Measurements from ENCODE around the gene TCOF1.
"Not testable (repeated sequence)": the region's sequence is repeated elsewhere in the genome, so short reads cannot be mapped to it uniquely, and the experiment has no call there.

TCOF1 gene

DNA sequence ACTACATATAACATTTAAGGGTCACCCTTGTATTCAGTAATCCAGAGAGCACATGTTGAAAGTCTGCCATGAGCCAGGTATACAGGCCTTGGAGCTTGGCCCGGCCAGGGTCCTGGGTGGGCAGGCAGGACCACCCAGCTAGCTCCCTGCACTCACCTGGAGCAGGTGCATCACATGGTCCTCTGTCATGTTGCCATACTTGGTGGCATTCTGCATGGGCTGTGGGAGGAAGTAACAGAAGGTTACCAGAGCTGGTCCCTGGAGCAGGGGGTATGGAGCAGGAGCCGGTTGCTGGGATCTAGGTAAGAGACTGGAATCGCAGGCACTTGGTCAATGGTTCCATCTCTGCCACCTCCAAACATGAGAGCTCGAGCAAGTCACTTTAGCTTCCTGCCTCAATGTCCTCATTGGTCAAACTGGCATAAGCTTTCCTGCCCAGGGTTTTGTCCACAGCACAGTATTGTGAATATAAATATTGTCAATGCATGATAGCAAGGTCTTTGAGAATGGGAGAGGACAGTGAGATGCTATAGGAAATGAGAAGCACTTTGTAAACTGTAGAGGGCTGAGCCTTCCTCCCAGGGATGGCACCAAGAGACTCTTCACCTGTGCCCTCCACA lies 48.7 kb downstream of the TCOF1 start:
- DNase-seq (ENCODE audit: low read depth) = no peak

DNA sequence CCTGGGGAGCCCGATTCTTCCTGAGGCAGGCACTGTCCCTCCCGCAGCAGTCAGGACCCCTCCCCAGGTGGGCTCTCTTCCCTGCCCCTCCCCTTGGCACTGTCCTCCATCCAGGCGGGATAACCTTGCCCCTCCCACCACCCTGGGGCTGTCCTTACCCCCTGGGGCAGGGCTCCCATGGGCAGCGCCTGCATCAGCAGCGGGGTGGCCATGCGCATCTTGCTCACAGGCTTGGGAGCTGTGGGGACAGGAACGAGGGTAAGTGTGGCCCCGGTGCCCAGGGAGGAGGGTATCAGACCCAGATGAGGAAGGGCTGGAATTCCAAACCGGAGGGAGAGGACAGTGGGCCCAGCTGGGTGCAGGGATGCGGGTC lies 49.2 kb downstream of the TCOF1 start:
- DNase-seq (ENCODE audit: low read depth) = no peak

DNA sequence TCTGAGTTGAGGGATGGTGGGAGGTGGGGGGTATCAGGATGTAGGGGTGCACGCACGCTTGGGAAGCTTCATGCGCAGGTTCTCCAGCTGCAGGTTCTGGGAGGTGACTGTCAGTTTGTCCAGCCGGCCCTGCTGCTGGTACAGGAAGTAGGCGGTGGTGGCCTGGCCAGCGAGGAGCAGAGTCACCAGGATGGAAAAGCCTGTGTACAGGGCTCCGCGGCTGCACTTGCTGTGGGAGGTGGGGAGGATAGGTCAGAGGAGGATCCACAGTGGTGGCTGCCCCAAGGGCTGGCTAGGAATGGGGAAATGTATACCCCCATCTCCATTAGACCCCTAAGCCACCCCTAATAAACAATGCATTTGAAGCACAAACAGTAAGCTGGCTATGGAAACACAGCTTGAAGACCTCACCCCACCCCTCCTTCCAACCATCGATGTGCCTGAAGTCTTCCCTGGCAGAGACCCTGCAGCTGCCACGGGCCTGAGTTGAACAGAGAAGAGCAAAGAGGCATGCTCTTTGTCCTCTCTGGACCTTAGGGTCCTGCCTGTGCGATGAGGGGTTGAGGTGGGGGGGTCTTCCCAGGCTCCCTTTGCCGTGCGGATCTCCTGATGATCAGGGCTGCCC lies 49.7 kb downstream of the TCOF1 start:
- DNase-seq (ENCODE audit: low read depth) = no peak

DNA sequence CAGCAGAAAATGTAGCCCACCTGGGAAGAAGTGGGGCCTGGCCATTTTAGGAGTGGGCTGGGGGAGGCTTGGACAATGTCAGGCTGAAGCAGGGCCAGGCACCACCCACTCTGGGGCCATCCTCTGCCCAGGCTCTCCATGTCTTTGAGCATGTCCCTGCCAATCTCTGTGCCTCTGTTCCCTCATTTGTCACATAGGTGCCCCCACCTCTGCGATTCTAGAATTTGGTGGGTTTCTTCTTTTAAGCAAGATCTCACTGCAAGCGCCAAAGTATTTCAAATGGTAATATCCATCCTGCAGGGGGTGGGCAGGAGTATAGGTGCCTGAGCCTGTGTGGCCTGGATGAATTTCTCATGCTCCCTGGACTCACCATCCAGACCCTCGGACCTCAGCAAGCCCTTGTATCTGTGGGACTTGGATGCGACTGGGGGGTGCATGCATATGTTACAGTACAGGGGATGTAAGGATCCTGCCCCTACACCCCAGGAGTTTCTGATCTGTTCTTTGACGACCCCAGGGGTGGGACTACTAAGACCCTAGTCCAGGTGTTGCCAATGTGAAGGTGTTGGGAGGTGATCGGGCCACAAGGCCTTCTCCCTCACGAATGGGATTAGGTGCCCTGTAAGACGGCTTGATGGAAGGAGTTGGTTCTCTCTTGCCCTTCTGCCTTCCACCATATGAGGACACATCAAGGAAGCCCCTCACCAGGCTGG lies 50.9 kb downstream of the TCOF1 start:
- no peak for DNase-seq (ENCODE audit: low read depth)

DNA sequence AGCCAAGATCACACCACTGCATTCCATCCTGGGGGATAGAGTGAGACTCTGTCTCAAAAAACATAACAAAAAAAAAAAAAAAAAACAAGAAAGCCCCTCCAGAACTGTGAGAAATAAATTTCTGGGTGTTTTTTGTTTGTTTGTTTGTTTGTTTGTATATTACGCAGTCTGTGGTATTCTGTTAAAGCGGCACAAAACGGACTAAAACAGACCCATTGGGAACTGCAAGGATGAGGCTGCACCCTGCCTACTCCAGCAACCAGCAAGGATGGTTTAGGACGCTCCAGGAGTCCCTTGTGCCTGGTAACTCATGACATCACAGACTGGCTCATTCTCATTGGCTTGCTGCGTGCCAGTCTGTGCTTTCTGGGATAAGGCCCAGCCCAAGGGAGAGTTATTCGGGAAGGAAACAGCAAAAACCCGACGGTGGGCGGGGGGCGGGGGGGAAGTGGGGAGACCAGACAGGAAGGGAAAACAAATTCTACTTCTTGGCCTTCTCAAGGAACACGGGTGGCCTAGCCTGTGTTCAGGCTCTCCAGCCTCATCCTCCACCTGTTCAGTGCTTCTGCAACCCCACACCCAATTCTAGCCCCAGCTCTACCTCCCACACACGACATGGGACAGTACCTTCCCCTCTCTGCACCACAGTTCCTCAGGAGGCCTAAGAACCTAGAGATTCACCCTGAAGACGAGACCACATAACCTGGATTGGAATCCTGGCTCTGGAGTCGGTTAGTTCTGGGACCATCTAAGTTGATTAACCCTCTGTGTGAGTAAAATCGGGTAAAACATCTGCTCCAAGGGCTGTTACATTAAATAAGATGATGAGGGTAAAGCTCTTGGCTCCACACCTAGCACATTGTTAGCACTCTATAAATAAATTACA lies 52.4 kb downstream of the TCOF1 start:
- DNase-seq (ENCODE audit: low read depth) = peak; percentile 77

DNA sequence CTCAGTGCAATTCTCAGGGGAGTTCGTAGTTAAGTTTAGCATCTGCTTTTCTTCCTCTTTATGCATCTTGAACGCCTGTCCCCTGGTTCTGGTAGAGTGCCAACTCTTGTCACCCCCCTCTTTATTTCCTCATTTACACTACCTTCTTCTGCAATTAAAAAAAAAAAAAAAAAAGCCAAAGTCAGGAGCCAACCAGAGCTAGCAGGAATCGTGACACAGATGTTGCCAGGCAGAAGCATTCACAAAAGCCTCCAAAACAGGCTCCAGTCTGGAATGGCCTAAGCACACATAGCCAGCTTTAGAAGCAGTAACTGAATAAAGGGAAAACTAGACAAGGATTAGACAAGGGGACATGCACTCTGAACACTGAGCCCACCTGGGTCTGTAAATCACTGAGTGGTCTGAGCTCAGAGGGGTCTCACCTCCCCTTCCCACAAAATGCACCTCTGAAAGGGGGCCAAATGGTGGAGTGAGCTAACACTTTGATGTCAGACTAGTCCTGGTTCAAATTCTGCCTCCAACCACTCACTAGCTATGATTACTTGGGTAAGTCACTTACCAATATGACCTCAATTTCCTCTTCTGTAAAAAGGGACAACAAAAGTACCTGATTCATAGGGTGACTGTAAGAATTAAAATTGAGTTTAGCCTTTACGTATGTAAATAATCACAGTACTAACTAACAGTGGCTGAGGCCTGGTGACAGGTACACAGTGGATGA lies 53.2 kb downstream of the TCOF1 start:
- DNase-seq (ENCODE audit: low read depth) = peak; percentile 57

DNA sequence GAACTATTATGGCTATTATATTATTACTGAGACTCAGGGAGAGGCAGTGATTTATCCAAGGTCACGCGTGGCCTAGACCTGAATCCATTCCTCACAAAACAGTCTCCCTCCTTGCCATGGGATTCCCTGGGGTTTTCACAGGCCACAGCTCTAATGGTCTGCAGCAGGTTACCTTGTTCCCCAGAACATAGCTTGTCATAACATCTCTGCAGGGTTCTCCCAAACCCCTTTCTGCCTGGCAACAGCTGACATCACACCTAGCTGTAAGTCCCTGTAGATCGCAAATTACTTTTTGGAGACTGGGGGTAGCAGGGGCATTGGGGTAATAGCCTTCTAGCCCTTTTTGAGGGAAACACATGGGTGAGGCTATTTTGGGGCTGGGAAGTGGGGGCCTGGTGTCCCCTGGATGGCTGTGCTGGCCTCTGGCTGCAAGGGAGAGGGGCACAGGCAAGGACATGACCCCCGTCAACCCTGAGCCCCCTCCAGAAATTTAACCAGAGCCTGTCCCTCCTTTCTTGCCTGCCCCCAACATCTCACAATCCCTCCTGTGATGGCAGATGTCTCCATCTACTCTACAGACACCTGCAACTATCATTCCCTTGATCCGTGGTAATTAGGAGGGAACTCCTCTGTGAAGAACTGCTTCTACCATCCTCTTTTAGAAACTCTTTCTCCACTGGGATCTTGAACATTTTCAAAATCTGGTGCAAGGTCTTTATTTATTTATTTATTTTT lies 53.9 kb downstream of the TCOF1 start:
- no peak for DNase-seq (ENCODE audit: low read depth)

DNA sequence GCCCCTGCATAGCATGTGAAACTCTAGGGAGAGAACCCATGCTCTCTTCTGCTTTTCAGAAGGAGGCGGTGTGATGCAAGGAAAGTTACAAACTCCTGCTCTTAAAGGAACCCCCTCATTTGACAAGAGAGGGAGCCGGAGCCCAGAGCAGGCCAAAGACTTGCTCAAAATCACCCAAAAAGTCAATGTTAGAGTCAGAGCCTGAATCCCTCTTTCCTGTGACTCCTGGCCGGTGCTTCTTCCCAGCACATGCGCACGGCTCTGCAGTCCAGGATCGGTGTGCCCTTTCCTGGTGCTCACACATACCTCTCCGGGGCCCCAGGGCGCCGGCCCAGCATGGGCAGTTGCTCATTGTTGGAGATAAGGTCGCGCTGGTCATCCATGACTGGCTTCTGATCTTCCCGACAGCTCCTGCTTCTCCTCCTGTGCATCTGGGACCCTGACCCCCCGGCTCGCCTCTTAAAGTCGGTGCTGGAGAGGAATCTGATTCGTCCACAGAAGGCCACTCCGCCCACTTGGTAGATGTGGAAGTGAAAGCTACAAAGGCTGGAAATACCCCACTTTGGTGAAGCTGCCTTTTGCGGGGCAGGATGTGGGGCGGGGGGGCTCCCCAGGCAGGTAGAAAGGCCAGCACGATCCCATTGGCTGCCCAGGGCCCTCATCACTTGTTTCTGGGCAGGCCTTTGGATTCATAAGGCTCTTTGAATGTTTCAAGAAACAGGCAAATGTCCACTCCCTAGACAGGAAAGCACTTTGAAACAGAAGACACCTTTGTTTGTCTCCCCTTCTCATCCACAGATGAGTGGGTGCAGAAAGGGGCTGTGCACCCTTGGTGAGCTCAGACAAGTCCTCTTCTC lies 55.0 kb downstream of the TCOF1 start, which contains the start of gene CD74:
CD74 (minus strand) TSS at position 592 of the 857 bp plus-strand sequence; CDS start at position 431, 161 bp downstream.
- DNase-seq (ENCODE audit: low read depth) = no peak

DNA sequence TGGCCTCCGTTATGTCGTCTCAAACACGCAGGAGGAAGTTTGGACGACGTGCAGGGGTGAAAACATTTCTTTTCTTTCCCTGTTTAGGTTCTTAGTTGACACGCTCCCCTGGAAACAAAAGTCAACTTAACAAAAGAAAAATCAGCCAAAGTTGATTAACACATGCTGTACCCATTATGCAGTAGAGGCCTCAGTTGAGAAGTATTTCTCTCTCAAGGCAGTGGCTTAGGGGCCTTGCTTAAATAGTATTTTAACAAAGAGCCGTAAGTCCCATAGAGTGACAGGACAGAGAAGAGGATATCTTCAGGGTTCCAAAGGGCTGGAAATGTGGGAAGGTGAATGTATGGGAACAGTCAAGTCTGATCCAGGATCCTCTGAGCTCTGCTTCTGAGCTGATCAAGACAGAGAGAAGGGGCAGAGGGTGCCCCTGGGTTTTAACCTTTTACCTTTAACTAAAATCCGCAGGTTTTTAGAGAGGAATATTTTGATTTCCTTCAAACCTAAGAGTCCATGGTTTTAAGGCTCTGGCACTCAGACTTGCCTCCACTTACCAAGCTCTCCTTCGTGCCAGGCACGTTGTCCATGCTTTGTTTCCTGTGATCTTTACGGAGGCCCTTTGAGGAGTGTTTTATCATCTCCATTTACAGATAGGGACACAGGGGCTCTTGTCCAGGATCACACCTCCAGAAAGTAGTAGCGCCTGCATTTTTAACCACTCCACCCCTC lies 55.8 kb downstream of the TCOF1 start:
- no peak for DNase-seq (ENCODE audit: low read depth)

DNA sequence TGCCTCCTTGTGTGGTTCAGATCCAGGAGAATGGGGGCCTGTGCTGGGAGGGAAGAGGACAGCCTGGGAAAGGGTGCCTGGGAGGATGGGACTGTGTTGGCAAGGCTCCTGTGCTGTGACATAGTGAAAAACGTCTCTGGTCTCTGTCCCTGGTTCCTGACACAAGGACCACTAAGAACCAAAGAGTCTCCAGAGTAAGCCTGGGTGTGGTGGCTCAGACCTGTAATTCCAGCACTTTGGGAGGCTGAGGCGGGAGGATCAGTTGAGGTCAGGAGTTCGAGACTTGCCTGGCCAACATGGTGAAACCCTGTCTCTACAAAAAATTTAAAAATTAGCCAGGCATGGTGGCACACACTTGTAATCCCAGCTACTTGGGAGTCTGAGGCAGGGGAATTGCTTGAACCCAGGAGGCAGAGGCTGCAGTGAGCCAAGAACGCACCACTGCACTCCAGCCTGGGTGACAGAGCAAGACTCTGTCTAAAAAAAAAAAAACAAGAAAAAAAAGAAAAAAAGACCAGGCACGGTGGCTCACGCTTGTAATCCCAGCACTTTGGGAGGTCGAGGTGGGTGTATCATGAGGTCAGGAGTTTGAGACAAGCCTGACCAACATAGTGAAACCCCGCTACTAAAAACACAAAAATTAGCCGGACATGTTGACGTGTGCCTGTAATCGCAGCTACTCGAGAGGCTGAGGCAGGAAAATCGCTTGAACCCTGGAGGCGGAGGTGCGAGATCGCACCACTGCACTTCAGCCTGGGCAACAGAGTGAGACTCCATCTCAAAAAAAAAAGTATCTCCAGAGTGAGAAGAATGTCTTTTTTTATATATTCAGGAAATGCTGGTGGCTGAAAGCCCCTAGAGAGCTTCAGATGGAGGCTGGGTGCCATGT lies 56.6 kb downstream of the TCOF1 start:
- not testable (repeated sequence) for DNase-seq (ENCODE audit: low read depth)

DNA sequence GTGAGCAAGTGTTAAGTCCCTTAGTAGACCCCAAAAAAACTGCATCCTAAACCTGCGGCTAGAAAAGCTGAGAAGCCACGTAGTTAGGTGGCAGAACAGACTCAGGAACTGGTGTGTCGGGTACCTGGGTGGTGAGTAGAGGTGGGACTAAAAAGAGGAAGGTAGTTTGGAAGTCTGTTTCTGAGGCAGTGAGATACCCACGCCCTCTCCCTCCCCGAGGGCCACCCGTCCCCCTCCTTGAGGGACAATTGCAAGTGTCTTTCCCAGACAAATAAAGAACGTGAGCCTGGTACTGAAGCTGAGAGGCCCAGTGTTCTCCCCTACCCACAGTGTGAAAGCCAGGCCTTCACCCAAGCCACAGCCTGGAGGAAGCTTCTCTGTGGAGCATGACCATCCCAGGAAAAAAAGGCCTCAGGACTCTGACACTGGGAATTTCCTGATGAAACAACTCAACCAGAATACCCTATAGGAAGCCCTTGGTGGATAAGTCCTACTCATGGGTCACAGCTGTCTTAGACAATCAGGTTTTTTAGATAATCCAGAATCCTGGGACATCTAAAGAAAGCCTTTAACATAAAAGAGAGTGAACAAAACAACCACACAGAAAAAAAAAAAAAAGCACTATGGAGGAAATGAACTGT lies 62.3 kb downstream of the TCOF1 start:
- DNase-seq (ENCODE audit: low read depth) = no peak

DNA sequence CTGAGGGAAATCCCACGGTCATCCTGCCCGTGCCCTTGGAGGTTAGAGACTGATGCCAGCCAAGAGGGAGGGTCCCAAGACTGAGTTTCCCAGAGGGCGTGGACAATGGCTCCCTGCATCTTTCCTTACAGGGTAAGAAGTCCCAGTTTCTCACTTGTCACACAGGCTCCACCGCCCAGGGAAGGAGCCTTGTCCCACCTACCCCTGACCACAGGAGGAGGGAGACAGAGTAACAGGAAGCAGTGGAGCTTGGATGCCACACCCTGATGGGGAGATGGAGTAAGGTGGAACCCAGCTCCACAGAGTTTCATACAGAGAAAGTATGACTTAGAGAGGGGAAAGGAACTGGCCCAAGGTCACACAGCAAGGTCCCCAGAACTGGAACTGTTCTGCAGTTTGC lies 64.6 kb downstream of the TCOF1 start:
- no peak for DNase-seq (ENCODE audit: low read depth)

DNA sequence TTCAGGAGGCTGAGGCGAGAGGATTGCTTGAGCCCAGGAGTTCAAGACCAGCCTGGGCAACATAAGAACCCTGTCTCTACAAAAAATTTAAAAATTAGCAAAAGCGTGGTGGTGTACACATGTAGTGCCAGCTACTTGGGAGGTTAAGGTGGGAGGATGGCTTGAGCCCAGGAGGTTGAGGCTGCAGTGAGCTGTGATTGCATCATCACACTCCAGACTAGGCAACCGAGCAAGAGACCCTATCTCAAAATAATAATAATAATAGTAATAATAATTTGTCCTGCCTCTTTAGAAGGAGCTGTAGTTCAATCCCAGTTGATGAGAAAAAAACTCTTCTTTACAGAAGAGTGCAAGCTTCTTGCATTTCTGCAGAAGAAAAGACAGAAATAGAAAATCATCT lies 65.3 kb downstream of the TCOF1 start:
- no peak for DNase-seq (ENCODE audit: low read depth)

DNA sequence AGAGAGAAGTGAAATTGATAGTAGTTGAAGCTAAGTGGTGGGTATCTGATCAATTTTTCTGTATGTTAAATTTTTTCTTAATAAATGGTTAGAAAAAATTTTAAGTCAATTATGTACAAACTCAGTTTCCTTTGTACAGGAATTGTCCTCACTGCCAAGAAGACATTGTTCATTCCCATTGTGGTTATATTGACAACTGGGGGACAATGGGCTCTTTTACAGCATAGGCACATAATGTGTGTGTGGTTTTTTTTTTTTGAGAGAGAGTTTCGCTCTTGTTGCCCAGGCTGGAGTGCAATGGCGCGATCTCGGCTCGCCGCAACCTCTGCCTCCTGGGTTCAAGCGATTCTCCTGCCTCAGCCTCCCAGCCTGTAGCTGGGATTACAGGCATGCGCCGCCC lies 68.7 kb downstream of the TCOF1 start:
- DNase-seq (ENCODE audit: low read depth) = not testable (repeated sequence)

DNA sequence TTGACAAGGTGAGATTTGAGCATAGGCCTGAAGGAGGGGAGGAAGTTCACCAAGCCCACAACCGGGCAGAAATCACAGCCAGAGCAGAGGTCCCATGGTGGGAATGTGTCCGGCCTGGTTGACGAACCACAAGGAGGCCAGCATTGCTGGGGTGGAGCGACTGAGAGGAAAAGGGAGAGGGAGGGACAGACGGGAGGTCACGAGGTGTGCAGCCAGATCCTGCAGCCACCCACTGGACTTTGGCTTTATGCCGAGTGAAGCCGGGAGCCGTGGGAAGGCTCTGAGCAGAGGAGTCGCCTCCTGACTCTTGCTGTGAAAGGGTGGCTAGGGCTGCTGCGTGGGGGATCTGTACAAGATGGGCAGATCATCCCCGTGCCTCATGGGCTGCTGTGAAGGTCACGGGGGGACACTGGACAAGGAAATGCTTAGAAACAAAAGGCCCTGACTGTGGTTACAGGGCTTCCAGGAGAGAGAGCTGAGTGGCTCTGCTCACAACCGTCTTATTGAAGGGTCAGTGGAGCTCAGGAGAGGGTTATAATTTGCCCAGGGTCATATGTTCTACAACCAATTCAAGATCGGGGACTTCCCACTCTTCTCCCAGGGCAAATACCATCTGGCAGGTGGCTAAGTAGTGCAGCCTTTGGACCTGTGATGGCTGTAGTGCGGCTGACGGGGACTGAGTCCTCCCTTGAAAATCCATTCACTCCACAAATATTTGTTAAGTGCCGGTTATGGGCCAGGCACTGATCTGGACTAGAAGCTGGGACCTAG lies 70.8 kb downstream of the TCOF1 start:
- no peak for DNase-seq (ENCODE audit: low read depth)

DNA sequence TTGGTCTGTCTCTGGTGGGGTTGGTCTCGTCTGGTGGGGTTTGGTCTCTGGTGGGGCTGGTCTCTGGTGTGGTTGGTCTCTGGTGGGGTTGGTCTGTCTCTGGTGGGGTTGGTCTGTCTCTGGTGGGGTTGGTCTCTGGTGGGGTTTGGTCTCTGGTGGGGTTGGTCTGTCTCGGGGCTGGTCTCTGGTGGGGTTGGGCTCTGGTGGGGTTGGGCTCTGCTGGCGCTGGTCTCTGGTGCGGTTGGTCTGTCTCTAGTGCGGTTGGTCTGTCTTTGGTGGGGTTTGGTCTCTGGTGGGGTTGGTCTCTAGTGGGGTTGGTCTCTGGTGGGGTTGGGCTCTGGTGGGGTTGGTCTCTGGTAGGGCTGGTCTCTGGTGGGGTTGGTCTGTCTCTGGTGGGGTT lies 71.5 kb downstream of the TCOF1 start:
- DNase-seq (ENCODE audit: low read depth) = no peak

DNA sequence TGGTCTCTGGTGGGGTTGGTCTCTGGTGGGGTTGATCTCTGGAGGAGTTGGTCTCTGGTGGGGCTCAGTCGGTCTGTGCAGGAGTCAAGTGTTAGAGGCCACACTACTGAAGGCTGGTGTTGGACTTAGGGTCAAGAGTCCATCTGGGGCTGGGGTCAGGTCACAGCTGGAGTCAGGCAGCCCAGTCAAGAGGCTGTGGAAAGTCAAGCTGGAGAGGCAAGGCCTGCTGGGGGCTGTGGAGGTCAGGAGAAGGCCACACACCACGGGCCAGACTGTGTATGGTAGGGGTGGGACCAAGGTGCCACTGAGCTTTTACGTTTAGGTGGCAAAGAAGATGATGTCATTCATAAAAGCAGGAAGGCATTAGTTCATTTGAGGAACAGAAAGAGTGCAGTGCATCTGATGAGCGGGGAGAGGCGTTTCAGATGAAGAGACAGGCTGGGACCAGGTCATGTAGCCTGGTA lies 71.9 kb downstream of the TCOF1 start:
- no peak for DNase-seq (ENCODE audit: low read depth)

Data from fibroblast of the conjunctiva (primary cell).